Measurements from ENCODE around the gene ZNF521. TPM values are rescaled to one million over a fixed set of nuclear protein-coding genes. Genes with fewer than 3 reads are reported as not detected.

The ZNF521 gene
- total RNA-seq, 1 donor from 2014 or later, result 10.3 TPM

DNA sequence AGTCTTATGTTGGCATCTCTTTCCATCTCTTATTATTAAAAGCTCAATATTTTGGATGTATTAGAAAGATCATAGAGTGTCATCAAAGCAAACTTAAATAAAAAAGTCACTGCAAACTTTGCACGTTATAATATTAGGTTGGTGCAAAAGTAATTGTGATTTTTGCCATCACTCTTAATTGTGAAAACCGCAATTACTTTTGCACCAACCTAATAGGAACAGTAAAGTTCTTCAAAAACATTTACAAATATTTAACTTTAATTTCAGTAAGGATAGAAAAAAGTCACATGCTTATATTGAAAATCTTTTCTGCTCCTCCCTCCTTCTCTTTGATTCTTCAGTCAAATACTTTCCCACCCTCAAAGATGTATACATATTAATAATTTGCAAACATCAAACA, 51.5 kb downstream of the ZNF521 start:
- intact Hi-C loops (cut with micrococcal nuclease), result no loop called here
- Histone ChIP-seq H3K4me3 (no peak overlapping the region), H3K27ac (replicated peaks) (no peak overlapping the region), H3K27me3 (ENCODE audit: low read depth) (no peaks in the 10 kb centered on the region), H3K9me3 (replicated peaks) (no peaks in the 10 kb centered on the region), H3K36me3 (no peaks in the 10 kb centered on the region), H3K4me1 (peaks cover 30% of the 10 kb centered on the region)
- TF ChIP-seq, protein P1, sequence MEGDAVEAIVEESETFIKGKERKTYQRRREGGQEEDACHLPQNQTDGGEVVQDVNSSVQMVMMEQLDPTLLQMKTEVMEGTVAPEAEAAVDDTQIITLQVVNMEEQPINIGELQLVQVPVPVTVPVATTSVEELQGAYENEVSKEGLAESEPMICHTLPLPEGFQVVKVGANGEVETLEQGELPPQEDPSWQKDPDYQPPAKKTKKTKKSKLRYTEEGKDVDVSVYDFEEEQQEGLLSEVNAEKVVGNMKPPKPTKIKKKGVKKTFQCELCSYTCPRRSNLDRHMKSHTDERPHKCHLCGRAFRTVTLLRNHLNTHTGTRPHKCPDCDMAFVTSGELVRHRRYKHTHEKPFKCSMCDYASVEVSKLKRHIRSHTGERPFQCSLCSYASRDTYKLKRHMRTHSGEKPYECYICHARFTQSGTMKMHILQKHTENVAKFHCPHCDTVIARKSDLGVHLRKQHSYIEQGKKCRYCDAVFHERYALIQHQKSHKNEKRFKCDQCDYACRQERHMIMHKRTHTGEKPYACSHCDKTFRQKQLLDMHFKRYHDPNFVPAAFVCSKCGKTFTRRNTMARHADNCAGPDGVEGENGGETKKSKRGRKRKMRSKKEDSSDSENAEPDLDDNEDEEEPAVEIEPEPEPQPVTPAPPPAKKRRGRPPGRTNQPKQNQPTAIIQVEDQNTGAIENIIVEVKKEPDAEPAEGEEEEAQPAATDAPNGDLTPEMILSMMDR (IDR thresholded peaks at IDR 0.05; ENCODE audit: borderline replicate concordance), result no peak
- no peak for DNase-seq

DNA sequence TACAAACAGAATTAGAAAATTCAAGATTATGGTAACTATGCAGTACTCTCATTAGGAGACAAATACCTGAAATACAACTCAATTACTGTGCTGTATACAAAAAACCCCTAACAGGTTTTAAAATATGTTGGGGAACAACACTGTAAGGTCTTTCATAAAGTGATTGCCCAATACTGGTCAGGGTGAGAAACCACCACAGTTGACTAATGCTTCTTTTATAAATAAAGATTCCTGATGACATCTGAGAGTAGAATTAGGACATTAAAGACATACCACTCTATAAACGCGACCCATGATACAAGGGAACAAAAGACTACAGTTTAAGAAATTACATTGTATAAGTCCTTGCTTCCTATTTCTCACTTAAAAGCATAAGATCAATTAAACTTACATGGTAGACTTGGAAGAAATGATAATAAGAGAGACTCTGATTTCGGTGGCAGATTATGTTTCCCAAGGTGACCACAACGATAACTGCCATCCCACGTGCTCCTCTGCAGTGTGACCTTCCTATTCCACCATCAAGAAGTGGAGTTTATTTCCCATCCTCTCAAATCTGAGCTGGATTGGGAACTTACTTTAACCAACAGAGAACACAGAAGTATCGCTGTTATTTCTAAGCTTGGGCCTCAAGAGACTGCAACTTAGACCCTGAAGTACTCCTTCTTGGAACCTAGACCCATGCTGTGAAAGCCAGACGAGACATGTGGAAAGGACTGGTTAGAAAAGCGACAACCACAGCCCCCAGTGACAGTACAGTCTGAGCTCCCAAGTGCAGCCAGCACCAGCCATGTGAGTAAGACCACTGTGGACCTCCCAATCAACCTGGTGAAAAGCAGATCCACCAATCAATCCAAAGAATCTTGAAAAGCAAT, 52.3 kb downstream of the ZNF521 start:
- no peaks in the 10 kb centered on the region for H3K9me3 ChIP-seq (replicated peaks)
- H3K27me3 ChIP-seq (ENCODE audit: low read depth), result no peaks in the 10 kb centered on the region
- DNase-seq, result no peak
- no peak overlapping the region for H3K4me3 ChIP-seq
- peaks cover 27% of the 10 kb centered on the region for H3K4me1 ChIP-seq
- intact Hi-C loops (cut with micrococcal nuclease), result no loop called here
- peak overlapping the region; percentile 22 for H3K27ac ChIP-seq (replicated peaks)
- H3K36me3 ChIP-seq, result no peaks in the 10 kb centered on the region
- TF ChIP-seq, protein P1 (IDR thresholded peaks at IDR 0.05; ENCODE audit: borderline replicate concordance), result no peak

GRCh38 chr18:25298853-25299274, 53.1 kb downstream of the ZNF521 start:
- DNase-seq, result peak; percentile 25

GRCh38 chr18:25295624-25296138, 56.3 kb downstream of the ZNF521 start:
- TF ChIP-seq, protein P1 (IDR thresholded peaks at IDR 0.05; ENCODE audit: borderline replicate concordance), result no peak
- Histone ChIP-seq H3K27me3 (ENCODE audit: low read depth) (no peaks in the 10 kb centered on the region), H3K9me3 (replicated peaks) (no peaks in the 10 kb centered on the region), H3K4me1 (peaks cover 24% of the 10 kb centered on the region), H3K27ac (replicated peaks) (no peak overlapping the region), H3K4me3 (no peak overlapping the region), H3K36me3 (no peaks in the 10 kb centered on the region)
- no peak for DNase-seq
- intact Hi-C loops (cut with micrococcal nuclease), result no loop called here

More at GRCh38 chr18:25298853-25299274, 53.1 kb downstream of the ZNF521 start:
- H3K27ac ChIP-seq (replicated peaks), result peak overlapping the region; percentile 22
- intact Hi-C loops (cut with micrococcal nuclease), result no loop called here
- TF ChIP-seq, protein P1 (IDR thresholded peaks at IDR 0.05; ENCODE audit: borderline replicate concordance), result no peak
- no peaks in the 10 kb centered on the region for H3K36me3 ChIP-seq
- H3K27me3 ChIP-seq (ENCODE audit: low read depth), result no peaks in the 10 kb centered on the region
- H3K4me1 ChIP-seq, result peaks cover 27% of the 10 kb centered on the region
- no peaks in the 10 kb centered on the region for H3K9me3 ChIP-seq (replicated peaks)
- no peak overlapping the region for H3K4me3 ChIP-seq

DNA sequence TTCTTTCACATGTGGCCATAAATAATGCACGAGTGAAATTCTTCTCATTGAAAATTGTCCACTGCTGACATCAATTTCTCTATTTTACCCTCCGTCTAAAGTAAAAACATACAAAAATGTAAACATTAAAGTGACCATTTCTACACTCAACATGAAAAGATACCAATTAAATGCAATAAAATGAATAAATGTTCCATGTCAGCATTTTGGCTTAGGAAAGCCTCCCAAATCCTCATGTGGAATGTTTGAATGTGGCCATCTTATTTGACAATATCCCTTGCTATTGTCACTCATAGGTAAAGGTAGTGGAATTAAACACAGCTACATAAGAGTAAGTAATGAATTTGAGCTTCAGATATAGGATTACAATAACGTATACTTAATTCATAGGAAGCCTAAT, 60.8 kb downstream of the ZNF521 start:
- intact Hi-C loops (cut with micrococcal nuclease), result no loop called here
- Histone ChIP-seq H3K36me3 (no peaks in the 10 kb centered on the region), H3K9me3 (replicated peaks) (no peaks in the 10 kb centered on the region), H3K27me3 (ENCODE audit: low read depth) (no peaks in the 10 kb centered on the region), H3K27ac (replicated peaks) (no peak overlapping the region), H3K4me1 (peaks cover 33% of the 10 kb centered on the region), H3K4me3 (no peak overlapping the region)
- TF ChIP-seq, protein P1 (IDR thresholded peaks at IDR 0.05; ENCODE audit: borderline replicate concordance), result no peak
- no peak for DNase-seq

Data from left ventricle myocardium inferior (tissue), 1 donor.